GM21723 (cell line): ENCODE results near the gene TCEA2.
"Not testable (repeated sequence)": the region's sequence is repeated elsewhere in the genome, so short reads cannot be mapped to it uniquely, and the experiment has no call there.

Experiments used
- ATAC-seq: cut with Tn5 transposase; IDR thresholded peaks from one replicate; pipeline ENCODE4 v1.9.1; 2021; ENCODE audit warnings: mild to moderate bottlenecking, moderate library complexity; ENCODE audit not compliant: unreplicated experiment

Gene TCEA2

GRCh38 chr20:64076061-64076997 lies 13.3 kb downstream of the TCEA2 start:
- ATAC-seq, result no peak

- ATAC-seq, result peak; percentile 35
These were observed 14.1 kb downstream of the TCEA2 start for GRCh38 chr20:64077094-64077493.

- no peak for ATAC-seq
These were observed 14.5 kb downstream of the TCEA2 start for GRCh38 chr20:64077541-64077875.

- no peak for ATAC-seq
These were observed 15.0 kb downstream of the TCEA2 start for GRCh38 chr20:64077876-64078551.

- no peak for ATAC-seq
These were observed 15.9 kb downstream of the TCEA2 start for GRCh38 chr20:64078934-64079272.

DNA sequence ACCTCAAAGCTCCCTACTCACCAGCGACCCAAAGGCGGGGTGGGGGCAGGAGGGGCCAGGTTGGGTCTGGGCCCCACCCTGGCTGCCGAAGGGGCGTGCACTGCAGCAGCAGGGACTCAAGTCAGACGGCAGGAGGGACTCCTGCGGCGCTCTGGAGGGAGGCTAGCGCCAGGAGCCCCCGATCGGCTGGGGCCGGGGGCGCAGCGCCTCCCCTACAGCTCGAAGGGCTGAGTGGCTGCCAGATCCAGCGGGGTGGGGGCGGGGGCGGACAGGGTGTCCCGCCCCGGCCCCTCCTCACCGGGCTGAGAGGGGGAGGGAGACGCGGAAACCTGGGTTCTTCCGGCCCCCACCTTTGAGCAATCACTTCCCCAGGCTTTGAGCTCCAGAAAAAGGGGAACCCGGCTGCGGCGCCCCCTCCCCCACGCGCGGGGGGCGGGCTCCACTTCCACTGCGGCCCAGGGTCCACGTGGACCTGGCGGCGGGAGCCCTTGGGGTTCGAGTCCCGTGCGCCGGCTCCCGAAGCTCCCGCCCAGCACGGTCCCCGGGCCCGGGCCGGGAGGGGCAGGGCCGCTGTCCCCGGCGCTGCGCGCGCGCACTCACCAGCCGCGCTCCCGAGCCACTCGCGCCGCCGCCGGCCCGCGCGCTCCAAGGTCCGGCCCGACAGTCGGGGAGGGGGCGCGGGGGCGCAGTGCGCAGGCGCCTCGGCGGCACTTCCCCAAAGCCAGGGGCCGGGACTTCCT lies 16.4 kb downstream of the TCEA2 start, which contains the start of gene RGS19:
TSS of gene RGS19 (minus strand) at position 246 of the 740 bp plus-strand sequence. CDS start 2,632 bp downstream, outside the sequence.
- ATAC-seq, result peak; percentile 39

DNA sequence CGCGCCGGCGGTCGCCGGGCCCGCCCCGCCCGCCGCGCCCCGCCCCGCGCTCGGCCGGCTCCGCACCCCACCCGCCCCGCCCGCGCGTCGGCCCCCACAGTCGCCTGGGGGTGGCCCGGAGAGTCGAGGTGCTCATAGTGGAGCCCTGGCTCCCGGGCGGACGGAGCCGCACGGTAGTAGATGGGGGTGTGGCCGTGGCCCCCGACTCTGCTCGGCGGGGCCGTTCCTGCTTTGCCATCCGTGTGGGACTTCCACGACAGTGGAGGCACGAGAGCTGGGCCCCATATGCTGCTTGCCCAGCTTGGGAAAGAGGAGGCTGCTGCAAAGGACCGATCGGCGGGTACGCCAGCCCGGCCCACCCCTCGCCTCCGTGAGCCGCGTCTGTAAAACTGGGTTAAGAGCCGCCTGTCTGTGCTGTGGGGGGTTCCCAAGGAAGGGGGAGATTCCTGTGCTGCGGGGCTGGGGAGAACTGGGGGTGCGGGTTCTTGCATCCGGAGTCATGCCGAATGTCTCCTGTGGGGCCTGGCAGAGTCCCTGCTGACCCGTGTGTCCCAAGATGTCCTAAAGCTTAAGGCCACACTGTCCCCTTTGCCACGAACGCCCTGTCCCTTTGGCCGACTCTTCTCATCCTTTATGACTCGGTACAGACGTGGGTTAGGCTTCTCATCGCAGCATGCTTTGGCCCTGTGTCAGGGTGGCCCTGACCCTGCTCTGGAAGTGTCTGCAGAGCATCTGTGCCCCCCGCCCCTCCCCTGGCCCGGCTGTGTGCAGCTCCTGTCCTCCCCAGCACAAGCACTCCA lies 17.2 kb downstream of the TCEA2 start, which contains the start of gene OPRL1:
TSS of gene OPRL1 (plus strand) at position 70 of the 800 bp plus-strand sequence. CDS start 12,639 bp downstream, outside the sequence.
- no peak for ATAC-seq

DNA sequence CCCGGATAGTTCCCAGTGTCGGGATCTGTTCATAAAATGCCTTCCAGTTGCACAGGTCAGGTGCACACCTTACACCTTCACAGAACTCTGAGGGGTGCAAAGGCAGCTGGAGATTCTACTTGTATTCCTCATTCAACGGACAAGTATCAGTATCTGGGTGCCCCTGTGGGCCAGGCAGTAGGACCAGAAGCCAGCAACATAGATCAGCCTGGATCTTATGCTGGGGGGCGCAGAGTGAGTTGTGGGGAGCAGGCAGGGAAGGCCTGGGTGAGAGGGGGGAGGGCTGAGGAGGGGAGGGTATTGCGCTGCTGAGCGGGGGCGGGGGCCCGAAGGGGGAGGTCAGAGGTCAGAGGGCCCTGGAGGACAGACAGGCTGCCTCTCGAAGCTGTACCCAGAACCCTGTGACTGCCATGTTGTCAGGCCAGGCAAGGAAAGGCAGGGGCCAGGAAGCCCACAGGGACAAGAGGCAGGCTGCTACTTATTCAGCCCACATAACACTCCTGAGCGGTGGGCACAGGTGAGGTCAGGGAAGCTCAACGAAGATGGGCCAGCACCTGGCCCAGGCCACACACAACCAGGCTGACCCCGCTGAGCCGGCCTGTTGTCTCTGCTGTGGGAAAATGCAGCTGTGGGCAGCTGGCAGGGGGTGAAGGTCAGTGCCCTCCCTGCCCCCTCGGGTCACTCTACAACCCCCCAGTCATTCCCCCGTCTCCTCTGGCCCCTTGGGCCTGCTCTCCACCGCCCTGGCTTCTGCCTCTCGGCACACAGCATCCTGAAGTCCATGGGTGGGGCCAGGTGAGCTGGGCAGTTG lies 18.0 kb downstream of the TCEA2 start:
- ATAC-seq, result no peak

DNA sequence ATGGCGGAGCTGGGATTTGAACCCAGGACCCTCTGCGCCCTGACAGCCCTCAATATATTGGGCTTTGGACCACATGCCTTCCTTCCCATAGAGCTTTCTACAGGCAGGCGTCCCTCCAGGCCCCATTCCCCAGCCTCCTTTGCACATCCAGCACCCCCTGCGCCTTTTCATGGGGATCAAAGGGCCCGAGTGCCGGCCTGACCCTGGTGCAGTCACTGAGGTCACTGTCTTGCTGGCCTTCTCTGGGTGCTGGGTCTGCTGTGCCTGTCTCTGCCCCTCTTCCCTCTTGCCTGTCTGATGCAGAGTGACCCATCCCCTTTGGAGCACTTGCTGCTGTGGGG lies 18.6 kb downstream of the TCEA2 start:
- ATAC-seq, result no peak

DNA sequence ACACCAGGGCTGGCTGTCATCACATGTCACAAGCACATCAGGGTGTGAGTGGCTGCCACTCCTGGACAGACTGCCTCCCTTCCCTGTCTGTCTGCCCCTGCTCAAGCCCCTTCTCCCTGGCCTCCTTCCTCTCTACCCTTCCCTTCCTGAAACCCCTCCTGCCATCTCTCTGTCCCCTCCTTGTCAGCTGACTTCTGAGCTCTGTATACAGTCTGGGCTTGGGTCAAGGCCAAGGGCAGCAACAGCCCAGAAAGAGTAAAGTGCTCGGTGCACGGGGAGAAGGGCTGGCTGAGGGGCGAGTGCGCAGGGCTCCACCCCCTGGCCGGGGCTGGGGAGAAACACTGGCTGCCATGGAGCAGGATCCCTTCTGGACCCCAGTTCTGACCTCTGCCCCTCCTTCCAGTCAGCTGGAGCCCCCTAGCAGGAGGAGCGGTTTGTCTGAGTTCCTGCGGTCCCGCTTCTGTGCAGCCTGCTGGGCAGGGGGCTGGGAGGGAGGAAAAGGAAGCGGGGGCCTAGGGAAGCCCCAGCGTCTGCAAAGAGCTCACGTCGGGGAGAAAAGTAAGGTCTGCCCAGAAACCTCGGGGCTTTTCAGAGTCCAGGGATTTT lies 19.2 kb downstream of the TCEA2 start:
- ATAC-seq, result no peak

DNA sequence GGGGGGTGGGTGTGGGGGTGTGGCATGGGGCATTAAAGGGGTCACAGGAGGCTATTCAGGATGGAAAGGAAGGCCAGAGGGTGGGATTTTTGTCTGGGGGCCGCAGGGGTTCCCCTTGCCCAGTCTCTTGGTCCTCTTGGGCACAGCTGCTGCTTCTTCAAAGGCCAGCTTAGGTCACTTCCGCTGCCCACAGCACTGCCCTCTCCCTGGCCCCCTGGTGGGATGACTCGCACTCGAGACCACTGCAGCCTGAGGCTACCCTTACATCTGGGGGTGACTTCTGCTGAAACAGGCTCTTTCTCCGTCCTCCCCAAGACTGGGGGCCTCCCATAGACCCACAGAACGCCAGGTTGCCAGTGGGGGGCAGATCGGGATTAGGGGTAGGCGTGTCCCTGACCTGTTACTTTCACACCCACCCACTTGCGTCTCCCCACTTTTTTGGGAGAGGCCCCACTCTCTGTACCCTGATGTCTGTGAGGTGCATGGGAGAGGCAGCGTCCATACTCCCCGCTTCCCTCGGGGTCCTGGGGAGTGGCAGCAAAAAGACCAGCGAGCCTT lies 19.9 kb downstream of the TCEA2 start:
- no peak for ATAC-seq

GRCh38 chr20:64083378-64083803 lies 20.4 kb downstream of the TCEA2 start:
- ATAC-seq, result peak; percentile 34

DNA sequence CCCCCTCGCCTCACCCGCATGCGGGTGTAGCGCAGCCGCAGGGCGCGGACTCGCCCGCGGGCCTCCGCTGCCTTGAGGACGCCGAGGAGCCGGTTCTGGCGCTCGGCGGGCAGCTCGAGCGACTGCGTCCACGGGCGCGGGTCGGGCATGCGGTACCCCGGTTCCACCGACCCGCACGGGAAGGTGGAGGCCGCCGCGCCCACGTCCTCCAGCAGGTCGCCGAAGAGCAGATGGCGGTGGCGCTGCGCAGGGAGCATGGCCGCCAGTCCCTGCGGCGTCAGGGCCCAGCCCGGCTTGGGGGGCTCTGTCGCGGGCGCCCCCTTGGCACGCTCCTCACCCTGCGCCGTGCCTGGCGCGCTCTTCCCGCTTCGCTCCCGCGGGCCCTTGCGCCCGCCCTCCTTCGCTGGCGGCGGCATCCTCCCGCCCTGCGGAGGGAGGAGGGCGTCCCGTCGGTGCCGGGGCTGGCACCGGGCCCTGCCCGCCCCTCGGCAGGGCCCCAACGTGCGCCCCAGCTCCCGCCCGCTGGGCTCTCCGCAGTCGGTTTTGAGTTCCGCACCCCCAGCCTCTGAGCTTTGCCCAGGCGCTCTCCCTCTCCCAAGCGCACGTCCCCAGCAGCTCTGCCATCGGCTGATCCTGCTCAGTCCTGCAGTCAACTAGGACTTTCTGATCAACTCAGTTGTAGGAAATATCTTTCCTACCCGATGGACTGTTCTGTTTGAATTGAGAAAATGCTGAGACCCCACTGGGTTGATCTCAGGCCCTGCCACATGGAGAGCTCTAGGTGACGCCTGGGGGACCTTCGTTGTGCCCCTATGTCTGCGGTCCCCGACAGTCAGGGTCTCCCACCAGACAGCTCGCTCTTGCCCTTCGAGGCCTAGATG lies 21.0 kb downstream of the TCEA2 start, which contains the start of gene LKAAEAR1:
TSS of gene LKAAEAR1 (minus strand) at position 595 of the 881 bp plus-strand sequence. CDS start at position 416, 179 bp downstream.
- no peak for ATAC-seq

GRCh38 chr20:64084685-64085152 lies 21.7 kb downstream of the TCEA2 start:
- no peak for ATAC-seq

GRCh38 chr20:64086801-64087200 lies 23.8 kb downstream of the TCEA2 start:
- ATAC-seq, result no peak

GRCh38 chr20:64087226-64087825 lies 24.3 kb downstream of the TCEA2 start:
- not testable (repeated sequence) for ATAC-seq

DNA sequence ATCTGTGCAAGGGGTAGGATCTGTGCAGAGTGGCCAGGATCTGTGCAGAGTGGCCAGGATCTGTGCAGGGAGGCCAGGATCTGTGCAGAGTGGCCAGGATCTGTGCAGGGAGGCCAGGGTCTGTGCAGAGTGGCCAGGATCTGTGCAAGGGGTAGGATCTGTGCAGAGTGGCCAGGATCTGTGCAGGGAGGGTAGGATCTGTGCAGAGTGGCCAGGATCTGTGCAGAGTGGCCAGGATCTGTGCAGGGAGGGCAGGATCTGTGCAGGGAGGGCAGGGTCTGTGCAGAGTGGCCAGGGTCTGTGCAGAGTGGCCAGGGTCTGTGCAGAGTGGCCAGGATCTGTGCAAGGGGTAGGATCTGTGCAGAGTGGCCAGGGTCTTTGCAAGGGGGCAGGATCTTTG lies 25.6 kb downstream of the TCEA2 start:
- ATAC-seq, result not testable (repeated sequence)
